ENCODE results near the gene CMSS1.
"Not testable (repeated sequence)": the region's sequence is repeated elsewhere in the genome, so short reads cannot be mapped to it uniquely, and the experiment has no call there.

CMSS1 gene

GRCh38 chr3:100030914-100031425, 213.3 kb downstream of the CMSS1 start:
- DNase-seq: no peak

- no peak for DNase-seq
Observed at GRCh38 chr3:100032243-100032642, 214.6 kb downstream of the CMSS1 start.

- no peak for DNase-seq
Observed at GRCh38 chr3:100033184-100033583, 215.5 kb downstream of the CMSS1 start.

GRCh38 chr3:100033903-100034471, 216.3 kb downstream of the CMSS1 start:
- DNase-seq: no peak

GRCh38 chr3:100039075-100039474, 221.4 kb downstream of the CMSS1 start:
- DNase-seq: no peak

GRCh38 chr3:100040451-100041225, 223.0 kb downstream of the CMSS1 start:
- no peak for DNase-seq

GRCh38 chr3:100041328-100041749, 223.7 kb downstream of the CMSS1 start:
- no peak for DNase-seq

- DNase-seq: no peak
Observed at GRCh38 chr3:100042166-100042981, 224.7 kb downstream of the CMSS1 start.

GRCh38 chr3:100043271-100043670, 225.6 kb downstream of the CMSS1 start:
- no peak for DNase-seq

GRCh38 chr3:100044369-100044768, 226.7 kb downstream of the CMSS1 start:
- no peak for DNase-seq

GRCh38 chr3:100045696-100046095, 228.0 kb downstream of the CMSS1 start:
- DNase-seq: no peak

GRCh38 chr3:100046986-100047385, 229.3 kb downstream of the CMSS1 start:
- DNase-seq: no peak

GRCh38 chr3:100047455-100048141, 229.9 kb downstream of the CMSS1 start:
- DNase-seq: no peak

GRCh38 chr3:100048248-100048647, 230.6 kb downstream of the CMSS1 start:
- DNase-seq: no peak

- DNase-seq: not testable (repeated sequence)
Observed at GRCh38 chr3:100051513-100051912, 233.9 kb downstream of the CMSS1 start.

- DNase-seq: no peak
Observed at GRCh38 chr3:100053951-100054620, 236.4 kb downstream of the CMSS1 start.

GRCh38 chr3:100057716-100058575, 240.3 kb downstream of the CMSS1 start:
- no peak for DNase-seq

- DNase-seq: no peak
Observed at GRCh38 chr3:100059472-100059871, 241.8 kb downstream of the CMSS1 start.

- no peak for DNase-seq
Observed at GRCh38 chr3:100060685-100061484, 243.2 kb downstream of the CMSS1 start.

GRCh38 chr3:100062665-100063064, 245.0 kb downstream of the CMSS1 start:
- no peak for DNase-seq

All from NCI-H146 (cell line).